GM18873 (cell line): ENCODE results near the gene HCLS1.
A peak's percentile ranks its signal among the peaks of the same experiment; 100 is the strongest.

Experiments
- ATAC-seq: cut with Tn5 transposase; IDR thresholded peaks from one replicate; pipeline ENCODE4 v1.9.1; 2021; ENCODE audit warnings: mild to moderate bottlenecking, moderate library complexity, moderate number of reproducible peaks; ENCODE audit not compliant: unreplicated experiment, low FRiP score

HCLS1 gene

GRCh38 chr3:121658716-121659435 lies 1.8 kb downstream of the HCLS1 start:
- ATAC-seq: no peak

- peak; percentile 64 for ATAC-seq
Observed at GRCh38 chr3:121654493-121655385, 6.0 kb downstream of the HCLS1 start.

- ATAC-seq: no peak
Observed at GRCh38 chr3:121651684-121652083, 9.0 kb downstream of the HCLS1 start.

DNA sequence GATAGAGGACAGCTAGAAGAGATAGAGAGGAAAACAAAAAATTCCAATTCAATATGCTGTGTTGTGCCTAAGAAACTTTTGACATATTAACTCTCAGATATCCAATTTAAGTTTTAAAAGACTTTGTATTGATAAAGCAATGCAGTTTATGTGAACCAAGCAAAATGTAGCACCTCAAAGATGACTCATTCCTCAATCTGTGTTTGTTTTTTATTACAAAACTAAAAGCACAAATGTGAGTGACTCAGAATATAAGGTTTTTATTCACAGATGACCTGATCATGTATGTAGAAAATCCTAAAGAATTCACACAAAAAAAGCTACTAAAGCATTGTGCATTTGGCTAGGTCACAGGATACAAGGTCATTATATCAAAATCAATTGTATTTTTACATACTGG lies 11.1 kb downstream of the HCLS1 start:
- no peak for ATAC-seq

DNA sequence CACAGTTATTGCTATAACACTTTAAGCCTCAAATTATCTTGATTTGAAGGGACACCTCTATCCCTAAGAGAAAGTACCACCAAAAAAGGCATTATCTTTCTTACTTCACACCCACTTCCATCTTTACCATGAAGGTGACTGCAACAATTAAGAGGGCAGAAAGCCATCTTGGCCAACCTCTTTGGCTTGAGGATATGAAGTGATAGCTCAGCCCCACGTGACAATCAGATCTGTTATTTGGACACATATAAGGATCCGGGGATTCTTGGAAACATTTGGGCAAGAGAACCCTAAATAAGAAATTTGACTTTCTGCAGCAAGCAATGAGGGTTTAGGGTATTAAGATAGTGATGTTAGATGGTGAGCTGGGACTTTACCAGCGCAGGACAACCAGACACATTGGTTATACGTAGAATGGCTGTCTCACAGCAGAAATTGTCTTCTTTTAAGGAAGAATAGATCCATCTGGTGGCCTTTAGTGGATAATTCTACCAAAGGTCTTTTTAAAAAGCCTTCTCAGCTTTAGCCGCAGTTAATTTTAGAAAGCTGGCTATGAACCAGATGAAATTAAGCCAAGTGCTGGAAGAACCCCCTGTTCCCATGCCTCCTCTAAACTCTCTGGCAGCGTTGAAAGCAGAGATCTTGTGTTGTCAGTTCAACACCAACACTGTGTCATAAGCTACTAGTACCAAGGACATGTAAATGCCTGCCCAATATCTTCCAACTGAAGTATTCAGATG lies 12.3 kb downstream of the HCLS1 start:
- no peak for ATAC-seq

DNA sequence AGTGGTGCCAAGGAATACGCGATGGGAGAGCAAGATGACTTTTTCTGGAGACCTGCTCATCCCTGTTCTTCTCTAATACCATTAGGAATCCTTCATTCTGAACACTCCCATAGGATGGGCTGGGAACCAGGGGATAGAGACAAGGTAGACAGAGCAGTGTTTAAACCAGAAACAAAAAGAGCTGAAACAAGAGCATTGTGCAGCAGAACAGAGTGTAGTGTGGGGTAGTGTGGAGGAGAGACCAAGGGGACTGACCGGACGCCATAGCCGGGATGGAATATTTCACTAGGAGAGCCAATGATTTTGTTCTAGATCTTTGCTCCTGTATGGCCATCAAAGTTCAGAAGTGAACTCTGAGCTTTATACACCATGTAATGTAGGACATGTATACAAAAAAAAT lies 15.6 kb downstream of the HCLS1 start:
- no peak for ATAC-seq

DNA sequence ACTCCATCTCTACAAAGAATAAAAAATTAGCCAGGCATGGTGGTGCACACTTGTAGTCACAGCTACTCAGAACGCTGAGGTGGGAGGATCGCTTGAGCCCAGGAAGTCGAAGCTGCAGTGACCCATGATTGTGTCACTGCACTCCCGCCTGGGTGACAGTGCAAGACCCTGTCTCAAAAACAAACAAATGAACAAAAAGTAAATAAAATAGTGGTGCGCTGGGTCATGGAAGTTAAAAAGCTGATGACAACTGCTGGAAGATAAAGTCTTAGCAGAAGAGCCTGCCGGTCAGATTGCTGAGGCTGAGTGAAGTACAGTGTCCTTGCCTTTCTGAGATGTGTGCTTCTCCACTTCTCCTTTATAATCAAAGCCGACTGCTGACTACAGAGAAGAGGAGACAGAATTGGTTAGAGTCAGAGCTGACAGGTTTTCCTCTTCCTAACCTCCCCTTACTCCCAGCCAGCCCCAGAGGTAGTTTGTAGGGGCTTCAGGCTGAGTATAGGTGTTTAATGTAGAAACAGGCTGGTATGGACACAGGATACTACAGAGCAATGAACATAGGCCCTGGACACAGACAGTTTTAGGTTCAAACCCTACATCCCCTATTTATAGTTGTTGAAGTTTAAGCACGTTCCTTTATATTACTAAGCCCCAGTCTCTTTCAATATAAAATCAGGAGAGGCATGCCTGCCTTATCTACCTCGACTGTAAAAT lies 17.9 kb downstream of the HCLS1 start:
- no peak for ATAC-seq

DNA sequence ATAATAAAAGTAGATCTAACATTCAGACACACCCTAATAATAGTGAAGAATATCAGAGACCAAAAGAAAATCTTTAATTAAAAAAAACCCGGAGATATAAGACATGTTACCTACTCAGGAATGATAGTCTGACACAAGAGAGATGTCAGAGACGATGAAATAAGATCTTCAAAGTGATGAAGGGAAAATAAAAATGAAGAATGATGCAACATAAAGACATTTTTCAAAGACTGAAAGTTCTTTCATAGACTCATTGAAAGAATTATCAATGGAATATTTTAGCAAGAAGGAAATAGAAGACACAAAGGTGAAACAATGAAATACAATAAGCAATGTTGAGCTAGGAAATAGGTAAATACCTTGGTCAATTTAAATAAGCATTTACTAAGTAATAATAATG lies 19.6 kb downstream of the HCLS1 start:
- no peak for ATAC-seq

- no peak for ATAC-seq
Observed at GRCh38 chr3:121637922-121638321, 22.8 kb downstream of the HCLS1 start.

- ATAC-seq: no peak
Observed at GRCh38 chr3:121630355-121630754, 30.3 kb downstream of the HCLS1 start.

DNA sequence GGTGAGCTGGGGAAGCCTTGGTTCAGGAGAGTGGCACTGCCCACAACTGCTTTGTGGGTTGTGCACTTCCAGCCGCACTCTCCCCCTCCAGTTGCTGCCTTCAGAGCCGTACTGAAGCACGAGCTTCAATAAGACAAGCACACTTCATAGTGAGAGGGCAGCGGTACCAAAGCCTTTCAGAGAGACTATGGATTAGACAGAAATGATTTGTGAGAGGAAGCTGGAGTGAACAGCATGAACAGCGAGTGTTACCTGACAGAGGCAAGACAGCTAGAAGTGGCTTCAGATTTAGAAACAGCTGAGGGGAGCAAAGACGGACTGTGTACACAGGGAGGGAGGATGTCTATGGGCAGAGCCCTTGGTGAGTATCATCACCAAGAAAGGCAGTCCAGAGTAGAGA lies 31.1 kb downstream of the HCLS1 start:
- ATAC-seq: no peak

GRCh38 chr3:121627622-121628021 lies 33.1 kb downstream of the HCLS1 start:
- no peak for ATAC-seq

- ATAC-seq: no peak
Observed at GRCh38 chr3:121627211-121627610, 33.5 kb downstream of the HCLS1 start.

DNA sequence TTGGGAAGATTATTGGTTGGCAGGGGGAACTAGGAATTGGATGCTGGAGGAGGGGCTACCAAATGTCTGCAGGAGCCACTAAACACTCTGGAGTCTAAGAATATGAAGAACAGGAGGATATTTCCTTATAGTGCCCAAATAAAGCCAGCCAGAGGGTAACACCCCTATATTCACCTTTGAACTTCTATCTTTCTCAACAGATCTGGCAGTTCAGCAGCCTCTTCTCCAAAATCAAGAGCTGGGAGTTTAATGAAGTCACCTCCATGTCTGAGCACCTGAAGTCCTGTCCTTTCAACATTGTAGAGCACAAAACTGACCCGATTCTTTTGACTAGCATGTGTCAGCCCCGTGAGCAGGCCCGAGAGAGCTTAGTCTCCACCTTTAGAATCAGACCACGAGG lies 34.2 kb downstream of the HCLS1 start:
- no peak for ATAC-seq

GRCh38 chr3:121624147-121624899 lies 36.4 kb downstream of the HCLS1 start:
- ATAC-seq: no peak

- no peak for ATAC-seq
Observed at GRCh38 chr3:121621491-121621890, 39.2 kb downstream of the HCLS1 start.

DNA sequence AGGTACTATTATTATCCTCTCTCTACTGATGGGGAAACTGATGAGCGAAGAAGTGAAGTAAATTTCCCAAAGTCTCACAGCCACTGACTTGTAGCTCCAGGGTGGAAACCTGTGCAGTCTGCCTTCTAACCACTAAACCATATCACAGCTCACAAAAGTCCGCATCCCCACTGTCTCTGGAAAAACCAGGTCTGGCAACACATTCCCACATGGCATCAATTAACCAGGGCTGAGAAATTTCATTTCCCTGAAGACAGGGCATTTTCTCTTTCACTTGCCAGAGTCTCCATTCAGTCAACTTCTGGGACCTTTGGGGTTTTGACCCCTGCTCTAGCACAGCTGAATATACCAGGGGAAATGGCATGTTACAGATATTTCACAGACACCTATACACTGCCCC lies 41.0 kb downstream of the HCLS1 start:
- ATAC-seq: no peak

DNA sequence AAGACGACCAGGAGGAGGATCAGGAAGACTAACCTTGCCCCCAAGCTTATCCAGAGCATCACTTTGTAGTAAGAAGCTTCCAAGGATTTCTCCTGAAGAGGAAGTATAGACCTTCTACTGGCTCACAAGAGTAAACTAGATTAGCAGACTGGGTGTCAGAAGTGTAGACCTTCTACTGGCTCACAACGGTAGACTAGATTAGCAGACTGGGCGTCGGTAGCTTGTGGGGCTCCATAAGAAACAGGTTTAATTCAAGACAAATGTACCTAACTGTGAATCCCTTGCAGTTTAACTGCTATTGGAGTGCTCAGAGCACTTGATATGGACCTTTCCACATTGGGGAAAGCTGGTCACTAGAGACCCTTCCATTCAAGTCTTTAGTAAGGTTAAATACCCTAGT lies 54.6 kb downstream of the HCLS1 start:
- no peak for ATAC-seq

- no peak for ATAC-seq
Observed at GRCh38 chr3:121604759-121605158, 55.9 kb downstream of the HCLS1 start.
